HL-60 (cell line): ENCODE measurements around the gene TCF15.
A peak's percentile ranks its signal among the peaks of the same experiment; 100 is the strongest.
"Not testable (repeated sequence)": the region's sequence is repeated elsewhere in the genome, so short reads cannot be mapped to it uniquely, and the experiment has no call there.

Experiments used
- DNase-seq, 2 experiments: peaks; one replicate each; pipeline ENCODE4 v3.0.0-alpha.2; 2010 to 2020; ENCODE audit warnings: low read depth in 1 of 2, low spot score in 1 of 2
- H3K27ac ChIP-seq: fragments of 250-450 bp; sonication (Bioruptor Pico); replicated peaks from 2 replicates; pipeline ENCODE4 v1.5.1; 2020; ENCODE audit warnings: mild to moderate bottlenecking, moderate library complexity
- H3K27me3 ChIP-seq: fragments of 250-450 bp; sonication (Bioruptor Pico); 2 replicates; pipeline ENCODE4 v1.5.1; 2021; ENCODE audit warnings: mild to moderate bottlenecking, moderate library complexity; ENCODE audit not compliant: insufficient read depth, poor library complexity, severe bottlenecking
- H3K4me3 ChIP-seq: replicated peaks from 2 replicates; pipeline ENCODE4 v1.5.1; 2011; ENCODE audit warnings: mild to moderate bottlenecking, control low read depth, low read length; ENCODE audit not compliant: insufficient read depth
- GABPA ChIP-seq: IDR thresholded peaks from 2 replicates; pipeline ENCODE4 v1.6.1; 2012; ENCODE audit warnings: low read depth
- POLR2AphosphoS5 ChIP-seq: IDR thresholded peaks from 2 replicates; pipeline ENCODE4 v1.6.1; 2012; ENCODE audit warnings: low read depth
- SPI1 ChIP-seq: IDR thresholded peaks from 2 replicates; pipeline ENCODE4 v1.6.1; 2012; ENCODE audit warnings: low read depth, mild to moderate bottlenecking, borderline replicate concordance
- TF ChIP-seq, protein P1 (sequence below): IDR thresholded peaks from 2 replicates; pipeline ENCODE4 v1.6.1; 2012; ENCODE audit warnings: low read depth; ENCODE audit not compliant: insufficient replicate concordance
- TF ChIP-seq, protein P2 (sequence below): IDR thresholded peaks from one replicate; pipeline ENCODE4 v1.5.1; 2011; ENCODE audit warnings: low read length, control low read depth, inconsistent platforms; ENCODE audit not compliant: insufficient read depth

Gene TCF15

DNA sequence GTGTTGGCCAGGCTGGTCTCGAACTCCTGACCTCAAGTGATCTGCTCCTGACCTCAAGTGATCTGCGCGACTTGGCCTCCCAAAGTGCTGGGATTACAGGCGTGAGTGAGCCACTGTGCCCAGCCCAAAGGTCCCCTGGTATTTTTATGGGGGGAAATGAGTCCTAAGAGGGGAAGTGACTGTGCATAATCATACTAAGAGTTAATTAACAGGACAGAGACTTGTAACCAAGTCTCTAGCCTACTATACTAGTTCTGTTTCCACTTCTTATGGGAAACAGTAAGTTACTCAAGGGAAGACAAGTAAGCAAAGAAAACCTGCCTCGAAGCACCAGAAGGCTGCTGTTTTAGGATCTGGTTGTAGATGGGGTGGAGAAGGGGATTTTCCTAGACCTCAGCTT is 27.9 kb downstream of the TCF15 start:
- Histone ChIP-seq H3K27ac (no peak overlapping the region), H3K4me3 (no peak overlapping the region), H3K27me3 (peaks cover 3% of the 10 kb centered on the region)
- TF ChIP-seq, protein P1, sequence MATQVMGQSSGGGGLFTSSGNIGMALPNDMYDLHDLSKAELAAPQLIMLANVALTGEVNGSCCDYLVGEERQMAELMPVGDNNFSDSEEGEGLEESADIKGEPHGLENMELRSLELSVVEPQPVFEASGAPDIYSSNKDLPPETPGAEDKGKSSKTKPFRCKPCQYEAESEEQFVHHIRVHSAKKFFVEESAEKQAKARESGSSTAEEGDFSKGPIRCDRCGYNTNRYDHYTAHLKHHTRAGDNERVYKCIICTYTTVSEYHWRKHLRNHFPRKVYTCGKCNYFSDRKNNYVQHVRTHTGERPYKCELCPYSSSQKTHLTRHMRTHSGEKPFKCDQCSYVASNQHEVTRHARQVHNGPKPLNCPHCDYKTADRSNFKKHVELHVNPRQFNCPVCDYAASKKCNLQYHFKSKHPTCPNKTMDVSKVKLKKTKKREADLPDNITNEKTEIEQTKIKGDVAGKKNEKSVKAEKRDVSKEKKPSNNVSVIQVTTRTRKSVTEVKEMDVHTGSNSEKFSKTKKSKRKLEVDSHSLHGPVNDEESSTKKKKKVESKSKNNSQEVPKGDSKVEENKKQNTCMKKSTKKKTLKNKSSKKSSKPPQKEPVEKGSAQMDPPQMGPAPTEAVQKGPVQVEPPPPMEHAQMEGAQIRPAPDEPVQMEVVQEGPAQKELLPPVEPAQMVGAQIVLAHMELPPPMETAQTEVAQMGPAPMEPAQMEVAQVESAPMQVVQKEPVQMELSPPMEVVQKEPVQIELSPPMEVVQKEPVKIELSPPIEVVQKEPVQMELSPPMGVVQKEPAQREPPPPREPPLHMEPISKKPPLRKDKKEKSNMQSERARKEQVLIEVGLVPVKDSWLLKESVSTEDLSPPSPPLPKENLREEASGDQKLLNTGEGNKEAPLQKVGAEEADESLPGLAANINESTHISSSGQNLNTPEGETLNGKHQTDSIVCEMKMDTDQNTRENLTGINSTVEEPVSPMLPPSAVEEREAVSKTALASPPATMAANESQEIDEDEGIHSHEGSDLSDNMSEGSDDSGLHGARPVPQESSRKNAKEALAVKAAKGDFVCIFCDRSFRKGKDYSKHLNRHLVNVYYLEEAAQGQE = no peak
- TF ChIP-seq, protein P2, sequence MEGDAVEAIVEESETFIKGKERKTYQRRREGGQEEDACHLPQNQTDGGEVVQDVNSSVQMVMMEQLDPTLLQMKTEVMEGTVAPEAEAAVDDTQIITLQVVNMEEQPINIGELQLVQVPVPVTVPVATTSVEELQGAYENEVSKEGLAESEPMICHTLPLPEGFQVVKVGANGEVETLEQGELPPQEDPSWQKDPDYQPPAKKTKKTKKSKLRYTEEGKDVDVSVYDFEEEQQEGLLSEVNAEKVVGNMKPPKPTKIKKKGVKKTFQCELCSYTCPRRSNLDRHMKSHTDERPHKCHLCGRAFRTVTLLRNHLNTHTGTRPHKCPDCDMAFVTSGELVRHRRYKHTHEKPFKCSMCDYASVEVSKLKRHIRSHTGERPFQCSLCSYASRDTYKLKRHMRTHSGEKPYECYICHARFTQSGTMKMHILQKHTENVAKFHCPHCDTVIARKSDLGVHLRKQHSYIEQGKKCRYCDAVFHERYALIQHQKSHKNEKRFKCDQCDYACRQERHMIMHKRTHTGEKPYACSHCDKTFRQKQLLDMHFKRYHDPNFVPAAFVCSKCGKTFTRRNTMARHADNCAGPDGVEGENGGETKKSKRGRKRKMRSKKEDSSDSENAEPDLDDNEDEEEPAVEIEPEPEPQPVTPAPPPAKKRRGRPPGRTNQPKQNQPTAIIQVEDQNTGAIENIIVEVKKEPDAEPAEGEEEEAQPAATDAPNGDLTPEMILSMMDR = no peak
- TF ChIP-seq GABPA (no peak), SPI1 (no peak), POLR2AphosphoS5 (no peak)
- no peak for DNase-seq

DNA sequence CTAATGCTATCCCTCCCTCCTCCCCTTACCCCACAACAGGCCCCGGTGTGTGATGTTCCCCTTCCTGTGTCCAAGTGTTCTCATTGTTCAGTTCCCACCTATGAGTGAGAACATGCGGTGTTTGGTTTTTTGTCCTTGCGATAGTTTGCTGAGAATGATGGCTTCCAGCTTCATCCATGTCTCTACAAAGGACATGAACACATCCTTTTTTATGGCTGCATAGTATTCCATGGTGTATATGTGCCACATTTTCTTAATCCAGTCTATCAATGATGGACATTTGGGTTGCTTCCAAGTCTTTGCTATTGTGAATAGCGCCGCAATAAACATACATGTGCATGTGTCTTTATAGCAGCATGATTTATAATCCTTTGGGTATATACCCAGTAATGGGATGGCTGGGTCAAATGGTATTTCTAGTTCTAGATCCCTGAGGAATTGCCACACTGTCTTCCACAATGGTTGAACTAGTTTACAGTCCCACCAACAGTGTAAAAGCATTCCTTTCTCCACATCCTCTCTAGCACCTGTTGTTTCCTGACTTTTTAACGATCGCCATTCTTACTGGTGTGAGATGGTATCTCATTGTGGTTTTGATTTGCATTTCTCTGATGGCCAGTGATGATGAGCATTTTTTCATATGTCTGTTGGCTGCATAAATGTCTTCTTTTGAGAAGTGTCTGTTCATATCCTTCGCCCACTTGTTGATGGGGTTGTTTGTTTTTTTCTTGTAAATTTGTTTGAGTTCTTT is 31.0 kb downstream of the TCF15 start:
- not testable (repeated sequence) for DNase-seq, H3K27me3 ChIP-seq, H3K4me3 ChIP-seq, H3K27ac ChIP-seq

DNA sequence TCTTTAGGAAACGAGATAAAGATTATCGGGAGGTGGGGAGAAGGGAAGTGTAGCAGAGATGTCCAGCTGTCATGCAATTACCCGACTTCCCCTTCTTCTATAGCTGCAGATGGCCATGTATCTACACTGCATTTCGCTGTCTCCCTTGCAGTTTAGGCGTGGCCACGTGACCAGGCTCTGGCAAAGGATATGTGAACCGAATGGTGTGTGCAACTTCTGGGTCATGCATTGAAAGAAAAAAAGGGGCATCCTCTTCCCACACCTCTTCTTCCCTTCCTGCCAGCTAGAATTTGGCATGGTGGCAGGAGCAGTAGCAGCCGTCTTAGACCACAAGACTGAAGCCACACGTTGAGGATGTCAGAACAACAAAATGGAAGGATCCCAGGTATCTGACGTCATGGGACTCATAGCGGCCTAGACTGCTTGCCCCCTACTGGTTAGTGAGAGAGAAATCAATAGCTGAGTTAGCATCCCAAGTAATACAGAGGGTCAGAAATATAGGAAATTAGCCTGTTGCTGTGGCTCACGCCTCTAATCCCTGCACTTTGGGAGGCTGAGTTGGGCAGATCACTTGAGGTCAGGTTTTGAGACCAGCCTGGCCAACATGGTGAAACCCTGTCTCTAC is 32.8 kb downstream of the TCF15 start:
- peak overlapping the region; percentile 20 for H3K4me3 ChIP-seq
- peak; percentile 67 to 69 for DNase-seq
- peak; percentile 86 for TF ChIP-seq SPI1
- TF ChIP-seq GABPA = no peak
- TF ChIP-seq, protein P2 = peak; percentile 30
- no peak overlapping the region for H3K27ac ChIP-seq
- peaks cover 5% of the 10 kb centered on the region for H3K27me3 ChIP-seq

DNA sequence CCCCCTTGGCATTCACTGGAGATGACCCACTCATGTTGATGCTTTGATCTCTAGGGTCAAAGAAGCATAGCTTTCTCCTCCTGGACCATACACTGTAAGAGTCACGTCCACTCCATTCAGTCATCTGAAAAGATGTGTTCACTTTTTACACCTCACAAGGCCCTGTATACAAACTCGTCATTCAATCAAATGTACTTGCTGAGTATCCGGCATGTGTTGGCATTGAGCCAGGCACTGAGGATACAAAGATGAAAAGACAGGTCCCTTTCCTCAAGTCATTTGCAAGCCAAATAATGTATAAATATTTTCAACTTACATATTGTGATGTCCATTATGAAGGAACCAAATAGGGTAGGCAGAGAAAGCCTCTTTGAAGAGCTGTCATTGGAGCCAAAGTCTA is 34.0 kb downstream of the TCF15 start:
- Histone ChIP-seq H3K27me3 (peaks cover 7% of the 10 kb centered on the region), H3K4me3 (no peak overlapping the region), H3K27ac (no peak overlapping the region)
- DNase-seq = no peak
- no peak for TF ChIP-seq SPI1
- TF ChIP-seq, protein P2 = no peak
- TF ChIP-seq, protein P1 = no peak
- TF ChIP-seq GABPA = no peak
- TF ChIP-seq POLR2AphosphoS5 = no peak
